T-helper 2 cell (primary cell): ENCODE data around the gene CYP2D6.
"Not testable (repeated sequence)": the region's sequence is repeated elsewhere in the genome, so short reads cannot be mapped to it uniquely, and the experiment has no call there.

Experiments
- DNase-seq, 5 experiments: peaks; one replicate each; pipeline versions ENCODE4 v3.0.0 to v3.0.0-alpha.2; 2012 to 2022

Gene CYP2D6

DNA sequence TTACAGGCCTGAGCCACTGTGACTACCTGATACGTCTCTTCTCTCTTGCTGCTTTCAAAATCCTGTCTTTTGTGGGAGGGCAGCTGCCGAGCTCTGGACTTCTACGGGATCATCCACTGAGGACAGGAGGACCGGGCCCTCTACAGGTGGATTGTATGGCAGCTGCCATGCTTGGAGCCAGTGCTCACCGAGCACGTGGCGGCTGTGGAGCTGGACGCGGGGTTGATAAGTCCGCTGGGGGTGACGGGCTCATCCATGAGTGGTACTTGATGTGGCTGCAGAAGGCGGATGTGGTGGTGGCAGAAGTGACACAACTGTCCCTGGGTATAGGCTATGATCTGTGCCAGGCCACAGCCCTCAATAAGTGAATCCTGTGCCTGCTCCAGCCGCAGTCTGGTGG lies 1.8 kb upstream of the CYP2D6 start:
- DNase-seq: no peak

DNA sequence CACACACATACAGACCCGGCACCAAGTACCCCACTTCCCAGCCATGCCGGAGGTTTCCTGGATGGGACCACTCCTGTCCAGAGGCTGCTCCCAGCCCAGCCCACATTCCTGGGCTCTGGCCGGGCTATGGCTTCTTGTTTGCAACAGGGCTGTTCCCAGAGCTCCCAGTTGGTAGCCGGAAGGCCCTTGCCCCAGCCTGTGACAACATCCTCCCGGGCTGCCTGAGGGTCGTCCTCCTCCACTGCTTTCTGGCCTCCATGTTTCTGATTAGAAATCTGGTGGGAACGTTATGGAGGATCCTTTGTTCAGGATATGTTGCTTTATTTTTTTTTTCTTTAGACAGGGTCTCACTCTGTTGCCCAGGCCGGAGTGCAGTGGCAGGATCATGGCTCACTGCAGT lies 952 bp upstream of the CYP2D6 start:
- no peak for DNase-seq

GRCh38 chr22:42130182-42130581 lies 428 bp downstream of the CYP2D6 start:
- not testable (repeated sequence) for DNase-seq

- not testable (repeated sequence) for DNase-seq
These were observed 1.6 kb downstream of the CYP2D6 start for GRCh38 chr22:42128776-42129694.

- DNase-seq: not testable (repeated sequence)
These were observed 2.6 kb downstream of the CYP2D6 start for GRCh38 chr22:42128007-42128406.

DNA sequence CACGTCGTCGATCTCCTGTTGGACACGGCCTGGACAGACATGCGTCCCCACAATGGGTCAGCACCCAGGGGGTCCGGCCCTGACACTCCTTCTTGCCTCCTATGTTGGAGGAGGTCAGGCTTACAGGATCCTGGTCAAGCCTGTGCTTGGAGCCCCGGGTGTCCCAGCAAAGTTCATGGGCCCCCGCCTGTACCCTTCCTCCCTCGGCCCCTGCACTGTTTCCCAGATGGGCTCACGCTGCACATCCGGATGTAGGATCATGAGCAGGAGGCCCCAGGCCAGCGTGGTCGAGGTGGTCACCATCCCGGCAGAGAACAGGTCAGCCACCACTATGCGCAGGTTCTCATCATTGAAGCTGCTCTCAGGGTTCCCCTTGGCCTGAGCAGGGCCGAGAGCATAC lies 3.0 kb downstream of the CYP2D6 start:
- no peak for DNase-seq

- DNase-seq: not testable (repeated sequence)
These were observed 7.1 kb downstream of the CYP2D6 start for GRCh38 chr22:42123529-42123928.

DNA sequence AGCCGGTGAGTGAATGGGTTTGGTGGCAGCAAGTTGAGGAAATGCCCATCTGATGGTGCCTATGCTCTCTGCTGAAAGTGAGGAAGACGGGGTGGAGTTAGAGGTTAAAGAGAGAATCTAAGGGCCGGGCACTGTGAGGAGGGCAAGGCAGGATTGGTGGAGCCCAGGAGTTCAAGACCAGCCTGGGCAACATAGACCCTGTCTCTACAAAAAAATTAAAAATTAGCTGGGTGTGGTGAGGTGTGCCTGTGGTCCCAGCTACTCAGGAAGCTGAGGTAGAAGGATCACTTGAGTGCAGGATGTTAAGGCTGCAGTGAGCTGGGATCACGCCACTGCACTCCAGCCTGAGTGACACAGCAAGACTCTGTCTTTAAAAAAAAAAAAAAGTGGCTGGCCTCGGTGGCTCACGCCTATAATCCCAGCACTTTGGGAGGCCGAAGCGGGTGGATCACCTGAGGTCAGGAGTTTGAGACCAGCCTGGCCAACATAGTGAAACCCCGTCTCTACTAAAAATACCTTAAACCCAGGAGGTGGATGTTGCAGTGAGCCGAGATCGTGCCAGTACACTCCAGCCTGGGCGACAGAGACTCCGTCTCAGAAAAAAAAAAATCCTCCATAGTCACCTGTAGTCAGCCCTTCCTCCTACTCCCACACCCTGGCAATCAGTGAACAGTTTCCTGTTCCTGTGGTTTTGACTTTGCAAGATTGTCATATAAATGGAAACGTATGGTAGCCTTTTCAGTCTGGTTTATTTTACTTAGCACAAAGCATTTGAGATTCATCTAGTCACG lies 10.2 kb downstream of the CYP2D6 start:
- DNase-seq: peak in 2 of 5 experiments; percentile 45 to 82

DNA sequence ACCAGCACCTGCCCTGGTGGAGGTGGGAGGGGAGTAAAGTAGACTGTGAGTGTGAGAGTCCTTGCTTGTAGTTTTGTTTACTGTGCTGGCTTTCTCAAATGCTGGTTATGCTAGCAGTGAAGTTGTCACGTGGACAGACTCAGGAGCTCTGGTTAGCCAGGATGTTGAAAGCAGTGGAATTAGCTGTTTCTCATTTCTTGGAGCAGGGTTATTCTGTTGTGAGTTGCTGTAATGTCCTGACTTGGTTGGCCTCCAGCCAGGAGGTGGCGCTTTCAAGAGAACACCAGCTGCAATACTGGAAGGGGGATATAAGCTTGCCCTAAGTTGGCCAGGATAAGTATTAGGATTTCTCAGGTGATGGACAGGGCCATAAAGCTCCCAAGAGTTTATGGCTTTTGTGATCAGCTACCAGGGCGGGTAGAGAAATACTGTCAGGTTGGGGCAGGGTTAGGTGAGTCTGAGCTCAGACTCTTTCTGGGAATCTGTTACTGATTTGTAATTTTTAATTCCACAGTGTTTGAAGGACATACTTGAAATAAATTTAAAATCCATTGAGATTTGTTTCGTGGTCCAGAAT lies 13.7 kb downstream of the CYP2D6 start:
- DNase-seq: peak in 1 of 5 experiments; percentile 17

DNA sequence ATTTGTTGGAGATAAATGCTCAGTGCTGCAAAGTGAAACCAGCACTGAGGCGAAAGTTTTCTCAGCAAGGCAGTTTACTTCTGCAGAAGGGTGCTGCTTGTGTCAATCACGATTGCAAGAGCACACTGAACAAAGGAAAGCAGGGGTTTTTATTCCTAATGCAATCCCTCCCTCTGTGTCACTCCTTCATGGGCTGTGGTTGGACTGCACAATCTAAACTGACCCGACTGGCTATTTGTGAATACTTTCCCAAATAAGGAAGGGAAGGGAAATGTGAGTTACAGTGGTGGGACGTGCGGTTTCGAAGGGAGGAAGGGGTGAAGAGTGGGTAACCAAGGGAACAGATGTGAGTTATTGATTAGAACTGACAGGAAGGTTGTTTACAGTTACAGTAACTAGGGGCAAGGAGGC lies 15.2 kb downstream of the CYP2D6 start:
- not testable (repeated sequence) for DNase-seq

- DNase-seq: peak in 1 of 5 experiments; percentile 21
These were observed 15.9 kb downstream of the CYP2D6 start for GRCh38 chr22:42114721-42115120.

- DNase-seq: not testable (repeated sequence)
These were observed 17.8 kb downstream of the CYP2D6 start for GRCh38 chr22:42112793-42113192.

- DNase-seq: no peak
These were observed 18.8 kb downstream of the CYP2D6 start for GRCh38 chr22:42111798-42112197.

DNA sequence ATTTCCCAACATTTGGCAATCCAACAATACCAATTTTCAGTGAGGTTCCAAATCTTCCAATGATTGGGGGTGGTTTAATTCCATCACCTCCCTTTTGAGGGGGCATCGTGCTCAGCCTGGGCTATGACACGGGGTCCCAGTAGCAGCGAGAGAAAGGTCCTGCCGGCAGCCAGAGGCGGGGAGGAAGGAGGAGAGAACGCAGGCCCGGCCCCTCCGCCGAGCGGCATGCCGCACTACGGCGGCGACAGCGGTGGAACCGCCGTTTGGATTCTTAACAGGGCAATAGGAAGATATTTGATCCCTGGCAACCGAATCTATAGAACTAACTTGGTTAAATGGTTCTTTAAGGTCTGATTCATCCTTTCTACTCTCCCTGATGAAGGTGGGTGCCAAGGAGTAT lies 21.8 kb downstream of the CYP2D6 start:
- no peak for DNase-seq

DNA sequence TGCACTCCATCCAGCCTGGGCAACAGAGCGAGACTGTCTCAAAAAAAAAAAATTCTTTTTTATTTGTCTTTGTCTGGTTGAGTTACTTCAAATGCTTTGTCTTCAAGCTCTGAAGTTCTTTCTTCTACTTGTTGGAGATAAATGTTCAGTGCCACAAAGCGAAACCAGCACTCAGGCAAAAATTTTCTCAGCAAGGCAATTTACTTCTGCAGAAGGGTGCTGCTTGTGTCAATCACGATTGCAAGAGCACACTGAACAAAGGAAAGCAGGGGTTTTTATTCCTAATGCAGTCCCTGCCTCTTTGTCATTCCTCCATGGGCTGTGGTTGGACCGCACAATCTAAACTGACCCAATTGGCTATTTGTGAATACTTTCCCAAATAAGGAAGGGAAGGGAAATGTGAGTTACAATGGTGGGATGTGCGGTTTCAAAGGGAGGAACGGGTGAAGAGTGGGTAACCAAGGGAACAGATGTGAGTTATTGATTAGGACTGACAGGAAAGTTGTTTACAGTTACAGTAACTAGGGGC lies 26.2 kb downstream of the CYP2D6 start:
- DNase-seq: not testable (repeated sequence)

GRCh38 chr22:42101199-42101598 lies 29.4 kb downstream of the CYP2D6 start:
- DNase-seq: peak in 1 of 5 experiments; percentile 20

GRCh38 chr22:42091455-42091782 lies 39.2 kb downstream of the CYP2D6 start:
- DNase-seq: no peak

GRCh38 chr22:42090596-42091454 lies 39.8 kb downstream of the CYP2D6 start, which contains the start of gene NDUFA6:
Gene NDUFA6, minus strand, starts transcription at chr22:42090772. Its CDS starts 28 bp downstream, at chr22:42090744.
- DNase-seq: peak; percentile 90 to 99 (median 98)

- no peak for DNase-seq
These were observed 44.6 kb downstream of the CYP2D6 start for GRCh38 chr22:42086051-42086450.

- DNase-seq: no peak
These were observed 45.7 kb downstream of the CYP2D6 start for GRCh38 chr22:42084874-42085273.

DNA sequence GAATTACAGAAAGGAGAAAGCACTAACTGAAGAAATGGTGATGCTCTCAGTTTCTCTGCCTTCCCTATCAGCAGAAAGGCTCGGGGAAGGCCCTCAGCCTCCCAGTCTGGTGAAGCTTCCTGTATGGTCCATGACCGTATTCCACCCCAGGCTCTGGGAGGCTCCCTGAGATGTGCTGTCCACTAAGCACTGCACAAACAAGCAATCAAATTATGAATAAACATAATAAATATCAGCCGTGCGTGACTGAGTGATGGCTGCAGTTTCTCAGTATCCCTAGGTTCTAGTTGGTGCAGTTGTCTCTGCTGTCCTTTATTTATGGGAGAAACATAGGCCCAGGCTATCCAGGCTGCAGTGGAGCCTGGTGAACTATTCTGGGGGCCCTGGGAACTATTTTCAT lies 47.5 kb downstream of the CYP2D6 start:
- DNase-seq: no peak

- peak in 1 of 5 experiments; percentile 46 for DNase-seq
These were observed 50.3 kb downstream of the CYP2D6 start for GRCh38 chr22:42080287-42080686.
